Measurements from ENCODE around the gene OPA3.

The OPA3 gene

GRCh38 chr19:45577111-45577905 lies 7.3 kb downstream of the OPA3 start:
- TF ChIP-seq, protein P1, sequence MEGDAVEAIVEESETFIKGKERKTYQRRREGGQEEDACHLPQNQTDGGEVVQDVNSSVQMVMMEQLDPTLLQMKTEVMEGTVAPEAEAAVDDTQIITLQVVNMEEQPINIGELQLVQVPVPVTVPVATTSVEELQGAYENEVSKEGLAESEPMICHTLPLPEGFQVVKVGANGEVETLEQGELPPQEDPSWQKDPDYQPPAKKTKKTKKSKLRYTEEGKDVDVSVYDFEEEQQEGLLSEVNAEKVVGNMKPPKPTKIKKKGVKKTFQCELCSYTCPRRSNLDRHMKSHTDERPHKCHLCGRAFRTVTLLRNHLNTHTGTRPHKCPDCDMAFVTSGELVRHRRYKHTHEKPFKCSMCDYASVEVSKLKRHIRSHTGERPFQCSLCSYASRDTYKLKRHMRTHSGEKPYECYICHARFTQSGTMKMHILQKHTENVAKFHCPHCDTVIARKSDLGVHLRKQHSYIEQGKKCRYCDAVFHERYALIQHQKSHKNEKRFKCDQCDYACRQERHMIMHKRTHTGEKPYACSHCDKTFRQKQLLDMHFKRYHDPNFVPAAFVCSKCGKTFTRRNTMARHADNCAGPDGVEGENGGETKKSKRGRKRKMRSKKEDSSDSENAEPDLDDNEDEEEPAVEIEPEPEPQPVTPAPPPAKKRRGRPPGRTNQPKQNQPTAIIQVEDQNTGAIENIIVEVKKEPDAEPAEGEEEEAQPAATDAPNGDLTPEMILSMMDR (IDR thresholded peaks at IDR 0.05; ENCODE audit: insufficient read depth, low read depth, low read length, missing control alignments): no peak
- DNase-seq (ENCODE audit: low read depth): peak; percentile 96
- no peak overlapping the region for H3K4me3 ChIP-seq (ENCODE audit: low read length)

GRCh38 chr19:45576682-45577081 lies 7.9 kb downstream of the OPA3 start:
- TF ChIP-seq, protein P1 (IDR thresholded peaks at IDR 0.05; ENCODE audit: insufficient read depth, low read depth, low read length, missing control alignments): no peak
- H3K4me3 ChIP-seq (ENCODE audit: low read length): no peak overlapping the region

DNA sequence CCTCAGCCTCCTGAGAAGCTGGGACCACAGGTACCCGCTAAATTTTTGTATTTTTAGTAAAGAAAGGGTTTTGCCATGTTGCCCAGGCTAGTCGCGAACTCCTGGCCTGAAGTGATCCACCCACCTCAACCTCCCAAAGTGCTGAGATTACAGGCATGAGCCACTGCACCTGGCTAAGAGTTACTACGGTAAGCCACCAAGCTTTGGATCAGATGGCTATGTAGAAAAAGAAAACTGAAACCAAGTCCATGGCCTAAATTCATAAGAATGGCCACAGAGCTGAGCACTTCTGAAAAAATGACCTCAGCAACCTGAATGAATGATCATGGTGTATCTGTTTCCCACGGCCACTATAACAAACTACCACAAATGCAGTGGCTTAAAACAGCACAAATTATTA lies 9.4 kb downstream of the OPA3 start:
- no peak overlapping the region for H3K4me3 ChIP-seq (ENCODE audit: low read length)
- TF ChIP-seq, protein P1 (IDR thresholded peaks at IDR 0.05; ENCODE audit: insufficient read depth, low read depth, low read length, missing control alignments): no peak
- DNase-seq (ENCODE audit: low read depth): no peak

More at GRCh38 chr19:45576682-45577081, 7.9 kb downstream of the OPA3 start:
- no peak for DNase-seq (ENCODE audit: low read depth)

DNA sequence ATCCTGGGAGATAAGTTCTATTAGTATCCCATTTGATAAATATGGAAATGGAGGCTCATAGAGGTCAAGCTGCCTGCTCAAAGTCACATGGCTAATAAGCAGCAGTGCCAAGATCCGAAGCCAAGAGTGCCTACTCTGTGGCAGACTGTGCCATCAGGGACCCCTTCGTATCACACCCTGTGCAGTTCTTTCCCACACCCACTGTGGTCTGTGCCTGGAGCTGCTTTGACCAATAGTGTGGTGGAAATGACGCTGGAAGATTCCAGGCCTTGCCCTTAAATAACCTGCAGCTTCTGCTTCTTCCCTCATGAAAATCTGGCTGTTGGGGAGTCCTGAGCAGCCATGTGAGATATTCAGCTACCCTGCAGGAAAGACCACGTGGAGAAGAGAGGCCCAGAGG lies 10.1 kb downstream of the OPA3 start:
- TF ChIP-seq, protein P1 (IDR thresholded peaks at IDR 0.05; ENCODE audit: insufficient read depth, low read depth, low read length, missing control alignments): no peak
- no peak for DNase-seq (ENCODE audit: low read depth)
- H3K4me3 ChIP-seq (ENCODE audit: low read length): no peak overlapping the region

GRCh38 chr19:45571457-45572220 lies 13.0 kb downstream of the OPA3 start:
- TF ChIP-seq, protein P1 (IDR thresholded peaks at IDR 0.05; ENCODE audit: insufficient read depth, low read depth, low read length, missing control alignments): no peak
- no peak overlapping the region for H3K4me3 ChIP-seq (ENCODE audit: low read length)
- DNase-seq (ENCODE audit: low read depth): no peak

- TF ChIP-seq, protein P1 (IDR thresholded peaks at IDR 0.05; ENCODE audit: insufficient read depth, low read depth, low read length, missing control alignments): peak; percentile 85
- peak; percentile 54 for DNase-seq (ENCODE audit: low read depth)
- H3K4me3 ChIP-seq (ENCODE audit: low read length): no peak overlapping the region
Observed at GRCh38 chr19:45569619-45570421, 14.8 kb downstream of the OPA3 start.
